Fibroblast of villous mesenchyme (primary cell): ENCODE measurements around the gene PHLDB2. TPM values are rescaled to one million over a fixed set of nuclear protein-coding genes. Genes with fewer than 3 reads are reported as not detected.

Experiments used
- DNase-seq: peaks from one replicate; pipeline ENCODE4 v3.0.0-alpha.2; 2010; ENCODE audit warnings: low read depth
- H3K4me3 ChIP-seq: 2 replicates; pipeline ENCODE4 v1.5.1; 2011; ENCODE audit warnings: low read depth, mild to moderate bottlenecking, low read length
- CTCF ChIP-seq: IDR thresholded peaks from 2 replicates; pipeline ENCODE4 v1.5.1; 2012; ENCODE audit warnings: low read depth, mild to moderate bottlenecking, low read length; ENCODE audit not compliant: insufficient read depth
- total RNA-seq: library from RNA; depleted of rRNA; stranded (reverse); fragments of >200 nt; gene quantifications from 2 replicates; pipeline ENCODE4 v1.2.3, GENCODE V29; 2012

PHLDB2 gene
- total RNA-seq, 1 donor = 111 TPM

GRCh38 chr3:112007633-112008032 lies 148.6 kb downstream of the PHLDB2 start:
- no peak overlapping the region for H3K4me3 ChIP-seq
- DNase-seq = peak; percentile 95
- TF ChIP-seq CTCF = no peak

GRCh38 chr3:112009670-112010069 lies 150.6 kb downstream of the PHLDB2 start:
- no peak overlapping the region for H3K4me3 ChIP-seq
- no peak for DNase-seq
- no peak for TF ChIP-seq CTCF

GRCh38 chr3:112010636-112011035 lies 151.6 kb downstream of the PHLDB2 start:
- no peak overlapping the region for H3K4me3 ChIP-seq
- peak; percentile 10 for DNase-seq
- TF ChIP-seq CTCF = no peak

- H3K4me3 ChIP-seq = no peak overlapping the region
- no peak for DNase-seq
- TF ChIP-seq CTCF = no peak
Measured at GRCh38 chr3:112011376-112011940, 152.4 kb downstream of the PHLDB2 start.

- DNase-seq = peak; percentile 14
- TF ChIP-seq CTCF = no peak
Measured at GRCh38 chr3:112012205-112012992, 153.3 kb downstream of the PHLDB2 start.

GRCh38 chr3:112013058-112013783 lies 154.2 kb downstream of the PHLDB2 start:
- TF ChIP-seq CTCF = peak; percentile 82
- peak; percentile 84 for DNase-seq
- H3K4me3 ChIP-seq = no peak overlapping the region

More at GRCh38 chr3:112012205-112012992, 153.3 kb downstream of the PHLDB2 start:
- no peak overlapping the region for H3K4me3 ChIP-seq
